CD4-positive, alpha-beta T cell treated with Interleukin-4 for 4 hours (primary cell): Measurements from ENCODE around the gene IGF2R.

Source experiments
- DNase-seq: peaks from one replicate; pipeline ENCODE4 v3.0.0-alpha.2; 2020

Gene IGF2R

DNA sequence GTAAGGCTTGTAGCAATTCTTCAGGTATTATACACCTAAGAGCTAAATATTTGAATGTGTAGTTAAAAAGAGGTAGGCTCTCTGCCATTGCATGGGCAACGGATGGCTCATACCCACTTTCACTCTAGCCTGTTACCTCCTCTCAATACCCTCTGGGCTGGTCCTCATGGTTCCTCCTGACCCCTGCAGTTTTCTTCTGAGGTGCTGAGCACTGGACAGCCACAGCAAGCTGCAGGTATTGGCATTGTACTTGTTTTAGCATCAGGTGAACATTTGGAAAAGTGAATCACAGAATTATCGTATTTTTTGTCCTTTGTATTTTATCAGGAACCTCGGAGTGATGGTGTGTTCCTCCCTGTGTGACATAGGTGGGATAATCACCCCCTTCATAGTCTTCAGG is 185.6 kb downstream of the IGF2R start:
- DNase-seq, result no peak

- DNase-seq, result no peak
Measured at GRCh38 chr6:160156842-160157241, 188.0 kb downstream of the IGF2R start.

GRCh38 chr6:160160450-160160849 is 191.6 kb downstream of the IGF2R start:
- no peak for DNase-seq
